Epidermal melanocyte (primary cell): ENCODE data around the gene YTHDF2.
"Not testable (repeated sequence)": the region's sequence is repeated elsewhere in the genome, so short reads cannot be mapped to it uniquely, and the experiment has no call there.

Source experiments
- DNase-seq: peaks from one replicate; pipeline ENCODE4 v3.0.0; 2011; ENCODE audit warnings: low spot score; ENCODE audit not compliant: insufficient read length

Gene YTHDF2

GRCh38 chr1:28736450-28737306 lies at the start of gene YTHDF2:
TSS of gene YTHDF2 (plus strand) at chr1:28736940. CDS start at chr1:28737121, 181 bp downstream.
- DNase-seq, result peak; percentile 71

DNA sequence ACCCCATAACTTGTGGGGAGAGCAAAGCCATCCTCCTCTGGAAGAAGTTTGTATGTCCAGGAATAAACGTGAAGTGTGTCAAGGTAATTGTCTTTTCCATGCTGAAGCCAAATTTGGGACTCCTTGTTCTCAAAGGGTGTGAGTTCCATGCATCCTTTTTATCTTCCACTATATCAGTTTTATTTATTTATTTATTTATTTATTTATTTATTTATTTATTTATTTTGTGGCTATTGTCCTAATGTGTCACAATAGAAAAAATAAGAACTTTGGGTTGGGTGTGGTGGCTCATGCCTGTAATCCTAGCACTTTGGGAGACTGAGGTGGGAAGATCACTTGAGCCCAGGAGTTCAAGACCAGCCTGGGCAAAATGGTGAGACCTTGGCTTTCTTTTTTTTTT lies 45.1 kb upstream of the YTHDF2 start:
- not testable (repeated sequence) for DNase-seq

DNA sequence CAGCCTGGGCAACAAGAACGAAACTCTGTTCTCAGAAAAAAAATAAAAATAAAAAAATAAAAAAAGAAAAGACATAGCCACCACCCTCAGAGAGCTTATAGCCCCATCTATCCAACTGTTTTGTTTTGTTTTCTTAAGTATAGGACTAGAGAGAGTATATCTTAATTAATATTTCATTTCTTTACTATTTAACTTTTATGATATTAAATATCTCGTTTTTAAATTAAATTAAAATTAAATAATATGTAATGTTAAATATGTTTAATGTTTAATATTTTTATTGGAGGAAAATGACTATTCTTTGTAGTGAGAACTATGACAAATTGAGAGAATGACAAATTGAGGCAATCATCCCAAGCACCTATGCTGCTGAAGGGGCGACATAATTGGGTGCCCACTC lies 33.1 kb upstream of the YTHDF2 start:
- no peak for DNase-seq

GRCh38 chr1:28716336-28716735 lies 20.4 kb upstream of the YTHDF2 start:
- DNase-seq, result no peak

- DNase-seq, result no peak
These were observed 18.6 kb upstream of the YTHDF2 start for GRCh38 chr1:28718166-28718565.

DNA sequence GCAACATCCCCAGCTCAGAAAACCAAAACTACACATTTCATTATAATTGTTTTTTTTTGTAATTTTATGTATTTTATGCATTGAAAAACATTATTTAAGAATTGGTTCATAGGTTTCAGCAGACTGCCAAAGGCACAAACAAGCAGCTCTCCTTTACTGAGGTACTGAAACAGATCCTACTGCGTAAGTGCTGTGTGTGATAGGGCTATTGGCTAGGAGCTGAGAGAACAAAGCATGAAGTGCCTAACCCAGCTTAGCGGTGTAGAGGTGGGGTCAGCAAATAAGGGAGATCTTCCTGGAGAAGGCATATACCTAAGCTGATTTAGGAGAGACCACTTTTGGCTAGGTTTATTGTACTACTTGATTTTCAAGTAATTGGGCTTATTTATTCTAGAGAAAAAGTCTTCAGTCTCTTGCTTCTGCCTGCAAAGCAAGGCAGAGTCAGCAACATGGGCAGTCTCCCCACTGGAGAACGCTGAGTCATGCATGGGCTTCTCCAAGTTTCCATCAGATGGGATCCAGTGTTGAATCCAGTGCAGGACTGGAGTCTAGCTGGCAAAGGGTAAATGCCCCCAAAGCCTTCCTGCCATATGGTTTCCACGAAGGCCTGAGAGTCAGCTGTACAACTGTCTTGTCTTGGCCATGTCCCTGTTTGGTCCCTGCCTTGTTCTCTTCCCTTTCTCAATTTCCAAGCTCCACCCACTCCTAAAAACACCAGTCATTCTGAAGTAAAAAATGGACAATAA lies 18.0 kb upstream of the YTHDF2 start:
- no peak for DNase-seq

DNA sequence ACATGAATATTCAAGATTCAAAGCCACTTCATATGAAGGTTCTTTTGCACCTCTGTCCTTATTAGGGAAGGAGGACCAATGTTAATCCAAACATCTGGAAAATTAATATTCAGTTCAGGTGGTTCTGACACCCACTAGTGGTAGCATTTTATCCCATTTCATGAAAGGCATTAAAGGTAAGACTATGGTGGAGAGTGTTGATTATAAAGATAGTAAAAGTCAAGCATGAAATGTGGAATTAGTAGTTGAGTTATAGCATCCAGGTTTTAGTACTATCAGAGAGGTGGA lies 17.5 kb upstream of the YTHDF2 start:
- no peak for DNase-seq

GRCh38 chr1:28720376-28720775 lies 16.4 kb upstream of the YTHDF2 start:
- no peak for DNase-seq

DNA sequence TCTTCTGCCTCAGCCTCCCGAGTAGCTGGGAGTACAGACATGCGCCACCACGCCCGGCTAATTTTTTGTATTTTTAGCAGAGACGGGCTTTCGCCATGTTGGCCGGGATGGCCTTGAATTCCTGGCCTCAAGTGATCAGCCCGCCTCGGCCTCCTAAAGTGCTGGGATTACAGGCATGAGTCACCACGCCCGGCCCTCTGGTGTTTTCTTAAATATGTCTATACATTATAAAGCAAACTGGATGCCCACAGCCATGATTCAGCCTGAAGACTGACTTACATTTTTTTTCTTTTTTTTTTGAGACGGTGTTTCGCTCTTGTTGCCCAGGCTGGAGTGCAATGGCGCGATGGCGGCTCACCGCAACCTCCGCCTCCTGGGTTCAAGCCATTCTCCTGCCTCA lies 14.8 kb upstream of the YTHDF2 start:
- DNase-seq, result not testable (repeated sequence)

- DNase-seq, result not testable (repeated sequence)
These were observed 11.4 kb upstream of the YTHDF2 start for GRCh38 chr1:28725365-28725764.

- DNase-seq, result no peak
These were observed 735 bp upstream of the YTHDF2 start for GRCh38 chr1:28735961-28736449.

DNA sequence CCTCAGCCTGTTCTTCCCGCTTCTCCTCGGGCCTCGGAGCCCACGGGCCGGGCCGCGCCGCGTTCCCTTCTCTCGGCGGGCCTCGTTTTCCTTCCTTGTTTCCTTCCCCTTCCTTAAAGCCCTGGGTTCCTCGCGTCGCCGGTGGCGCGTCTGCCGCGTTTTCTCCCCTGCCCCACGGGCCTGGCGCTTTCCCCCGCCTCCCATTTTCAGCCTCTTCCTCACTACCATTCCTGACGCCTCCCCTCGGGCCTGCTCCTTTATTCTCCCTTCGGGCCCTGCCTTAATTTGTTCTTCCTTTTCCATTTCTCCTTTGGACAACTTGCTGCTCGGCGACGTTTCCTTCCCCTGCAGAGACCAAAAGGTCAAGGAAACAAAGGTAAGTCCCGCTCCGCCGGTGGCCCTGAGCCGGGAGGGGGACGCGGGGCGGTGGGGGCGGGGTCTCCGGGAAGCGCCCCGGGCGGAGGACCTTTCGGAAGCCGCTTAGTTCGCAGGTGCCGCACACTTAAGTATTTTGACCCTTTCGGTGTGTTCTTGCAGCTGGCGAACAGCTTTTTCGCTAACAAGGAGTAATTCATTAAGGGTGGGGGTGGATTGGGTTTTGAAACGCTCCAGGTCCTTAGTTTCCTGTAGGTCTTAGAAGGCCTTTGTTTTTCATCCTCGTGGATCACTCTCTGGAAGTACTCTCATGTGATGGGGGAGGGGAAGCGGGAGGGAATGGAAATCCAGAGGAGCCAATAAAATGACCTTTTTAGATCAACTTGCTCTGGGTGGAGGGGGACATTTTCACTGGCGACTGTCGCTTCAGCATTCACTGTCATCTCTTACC lies 780 bp downstream of the YTHDF2 start:
- DNase-seq, result peak; percentile 72

DNA sequence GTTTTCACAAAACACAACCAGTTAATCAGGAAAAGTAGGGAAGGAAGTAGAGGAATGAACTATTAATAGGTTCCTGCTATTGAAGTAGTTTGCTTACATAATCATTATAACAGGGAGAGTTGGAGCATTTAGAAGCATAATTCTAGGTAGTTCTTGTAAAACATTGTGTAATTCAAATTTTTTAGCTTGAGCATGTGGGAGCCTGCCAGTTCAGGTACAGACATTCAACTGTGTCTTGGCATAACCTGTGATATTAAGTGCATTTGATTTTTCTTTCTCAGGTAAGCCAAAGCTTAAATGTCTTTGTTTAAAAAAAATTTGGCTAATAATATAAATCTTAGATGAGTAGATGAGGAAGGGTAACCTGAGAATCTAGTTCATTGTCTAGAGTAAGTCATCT lies 3.4 kb downstream of the YTHDF2 start:
- no peak for DNase-seq

GRCh38 chr1:28744184-28744583 lies 7.4 kb downstream of the YTHDF2 start:
- DNase-seq, result no peak

DNA sequence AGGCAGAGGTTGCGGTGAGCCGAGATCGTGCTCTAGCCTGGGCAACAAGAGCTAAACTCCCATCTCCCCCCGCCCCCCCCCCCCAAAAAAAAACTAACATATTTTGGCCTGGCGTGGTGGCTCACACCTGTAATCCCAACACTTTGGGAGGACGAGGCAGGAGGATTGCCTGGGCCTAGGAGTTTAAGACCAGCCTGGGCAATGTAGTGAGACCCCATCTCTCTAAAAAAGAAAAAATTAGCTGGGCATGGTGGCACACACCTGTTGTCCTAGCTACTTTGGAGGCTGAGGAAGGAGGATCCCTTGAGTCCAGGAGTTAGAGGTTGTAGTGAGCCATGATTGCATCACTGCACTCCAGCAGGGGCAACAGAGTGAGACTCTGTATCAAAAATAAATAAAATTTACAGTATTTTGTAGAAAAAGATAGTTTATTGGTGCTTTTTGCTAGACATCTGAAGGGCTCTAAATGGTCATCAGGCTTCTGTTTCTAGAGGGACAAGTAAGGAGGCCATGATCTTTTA lies 9.0 kb downstream of the YTHDF2 start:
- no peak for DNase-seq

- DNase-seq, result no peak
These were observed 13.6 kb downstream of the YTHDF2 start for GRCh38 chr1:28750330-28750729.

- DNase-seq, result not testable (repeated sequence)
These were observed 14.1 kb downstream of the YTHDF2 start for GRCh38 chr1:28750771-28751294.

DNA sequence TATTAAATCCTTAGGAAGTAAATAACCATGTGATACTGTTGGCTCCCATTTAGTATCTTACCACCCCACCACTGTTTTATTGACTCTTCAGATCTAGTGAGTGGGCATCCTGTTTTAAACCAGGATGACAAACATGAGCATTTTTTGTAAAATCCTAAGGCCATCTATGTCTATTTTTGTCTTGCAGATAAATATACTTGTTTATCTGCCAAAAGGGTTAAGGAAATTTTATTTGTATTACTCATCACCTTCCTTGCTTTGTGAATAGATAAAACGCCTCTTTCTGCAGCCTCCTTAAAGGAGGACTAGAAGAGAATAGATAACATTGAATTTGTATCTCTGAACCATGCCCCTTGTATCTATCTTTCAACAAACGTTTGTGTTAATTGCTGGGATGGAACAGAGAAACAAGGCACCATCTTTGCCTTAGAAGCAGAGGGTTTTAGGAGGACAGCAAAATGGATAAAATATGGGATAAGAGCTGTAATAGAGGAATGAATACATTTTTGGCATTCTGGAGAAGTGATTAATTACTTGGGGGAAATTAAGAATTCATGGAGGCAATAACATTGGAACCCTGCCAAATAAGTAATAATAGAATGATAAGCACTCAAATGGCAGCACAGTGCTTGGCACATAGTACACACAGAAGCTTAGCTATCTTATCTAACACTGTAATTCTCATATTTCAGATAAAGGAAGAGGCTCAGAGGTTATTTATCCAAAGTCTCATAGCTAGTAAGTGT lies 14.7 kb downstream of the YTHDF2 start:
- DNase-seq, result no peak

GRCh38 chr1:28755701-28756100 lies 19.0 kb downstream of the YTHDF2 start:
- no peak for DNase-seq

- no peak for DNase-seq
These were observed 20.1 kb downstream of the YTHDF2 start for GRCh38 chr1:28756846-28757245.

- DNase-seq, result no peak
These were observed 21.7 kb downstream of the YTHDF2 start for GRCh38 chr1:28758420-28758819.
